Stimulated activated naive B cell treated with anti-CD40 and anti-IgM and Interleukin-4, amounts not matched to agents 10 μg/mL and 1 μg/mL and 100 μg/mL, for 72 hours (primary cell): ENCODE measurements around the gene SLC12A6.
"Not testable (repeated sequence)": the region's sequence is repeated elsewhere in the genome, so short reads cannot be mapped to it uniquely, and the experiment has no call there.

ENCODE experiments used
- ATAC-seq, 2 donors: fragments of 150-1000 bp; cut with Tn5 transposase; replicated peaks; 2 replicates each; pipeline ENCODE4 v1.10.0; 2021; ENCODE audit warnings: moderate library complexity in 1 of 2
- DNase-seq: peaks from one replicate; pipeline ENCODE4 v3.0.0; 2021
- H3K27ac Mint-ChIP-seq: one replicate; pipeline ENCODE4 v1.8.0; 2022; ENCODE audit warnings: mild to moderate bottlenecking, mixed read lengths
- H3K27me3 Mint-ChIP-seq, 2 donors: one replicate each; pipeline ENCODE4 v1.8.0; 2022; ENCODE audit warnings: mixed read lengths in 2 of 2
- H3K36me3 Mint-ChIP-seq, 2 donors: one replicate each; pipeline ENCODE4 v1.8.0; 2022; ENCODE audit warnings: mixed read lengths in 2 of 2, mild to moderate bottlenecking in 1 of 2
- H3K4me1 Mint-ChIP-seq, 2 donors: one replicate each; pipeline ENCODE4 v1.8.0; 2022; ENCODE audit warnings: mixed read lengths in 2 of 2, mild to moderate bottlenecking in 1 of 2
- H3K4me3 Mint-ChIP-seq, 2 donors: one replicate each; pipeline ENCODE4 v1.8.0; 2022; ENCODE audit warnings: mild to moderate bottlenecking in 2 of 2, mixed read lengths in 2 of 2, moderate library complexity in 1 of 2
- H3K9me3 Mint-ChIP-seq, 2 donors: one replicate each; pipeline ENCODE4 v1.8.0; 2022; ENCODE audit warnings: mixed read lengths in 2 of 2, mild to moderate bottlenecking in 1 of 2

Gene SLC12A6

DNA sequence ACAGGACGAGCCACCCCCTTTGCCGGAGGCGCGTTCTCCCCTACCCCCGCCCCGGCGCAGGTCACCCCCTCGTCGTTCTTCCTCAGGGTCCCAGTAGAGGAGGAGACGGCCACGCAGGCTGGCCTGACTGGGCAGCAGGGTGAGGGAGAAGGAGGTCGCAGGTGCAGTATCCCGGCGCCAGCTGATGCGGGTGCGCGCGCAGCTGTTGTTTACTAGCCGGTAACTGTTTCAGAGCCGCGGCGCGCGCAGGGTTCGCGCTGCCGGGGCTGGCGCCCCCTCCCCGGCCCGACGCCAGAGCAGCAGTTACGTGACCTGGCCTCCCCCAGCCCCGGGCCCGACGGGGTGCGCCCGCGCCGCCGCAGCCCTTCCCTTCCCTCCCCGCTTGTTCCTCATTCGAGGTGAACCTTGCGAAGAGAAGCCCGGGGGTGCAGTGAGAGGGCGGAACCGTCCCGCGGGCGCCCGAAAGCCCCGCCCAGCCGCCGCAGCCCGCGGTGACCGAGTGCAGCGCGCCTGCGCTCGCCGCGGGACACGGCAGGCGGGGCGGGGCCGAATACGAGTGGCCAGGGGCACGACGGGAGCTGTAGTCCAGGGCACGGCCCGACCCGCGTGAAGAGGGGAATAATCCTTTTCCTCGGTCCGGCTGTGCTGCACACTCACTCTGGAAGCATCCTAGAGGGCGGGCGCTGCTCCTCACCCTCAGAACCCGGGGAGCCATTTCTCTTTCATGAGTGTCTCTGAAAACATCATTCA, at the start of gene SLC12A6:
Gene SLC12A6 (minus strand): TSS at position 225 of the 750 bp plus-strand sequence. CDS start 1,101 bp downstream, outside the sequence.
- peak; percentile 90 for DNase-seq
- Mint-ChIP-seq H3K27me3 (no peaks in the 10 kb centered on the region), H3K9me3 (peaks cover 2 to 3% of the 10 kb centered on the region in 2 donors), H3K4me1 (peaks cover 26 to 70% of the 10 kb centered on the region in 2 donors), H3K27ac (peak within 1 kb of the TSS; percentile 99), H3K4me3 (peak within 1 kb of the TSS; percentile 91 to 97), H3K36me3 (peaks cover 19 to 32% of the 10 kb centered on the region in 2 donors)
- peak; percentile 74 to 80 for ATAC-seq

DNA sequence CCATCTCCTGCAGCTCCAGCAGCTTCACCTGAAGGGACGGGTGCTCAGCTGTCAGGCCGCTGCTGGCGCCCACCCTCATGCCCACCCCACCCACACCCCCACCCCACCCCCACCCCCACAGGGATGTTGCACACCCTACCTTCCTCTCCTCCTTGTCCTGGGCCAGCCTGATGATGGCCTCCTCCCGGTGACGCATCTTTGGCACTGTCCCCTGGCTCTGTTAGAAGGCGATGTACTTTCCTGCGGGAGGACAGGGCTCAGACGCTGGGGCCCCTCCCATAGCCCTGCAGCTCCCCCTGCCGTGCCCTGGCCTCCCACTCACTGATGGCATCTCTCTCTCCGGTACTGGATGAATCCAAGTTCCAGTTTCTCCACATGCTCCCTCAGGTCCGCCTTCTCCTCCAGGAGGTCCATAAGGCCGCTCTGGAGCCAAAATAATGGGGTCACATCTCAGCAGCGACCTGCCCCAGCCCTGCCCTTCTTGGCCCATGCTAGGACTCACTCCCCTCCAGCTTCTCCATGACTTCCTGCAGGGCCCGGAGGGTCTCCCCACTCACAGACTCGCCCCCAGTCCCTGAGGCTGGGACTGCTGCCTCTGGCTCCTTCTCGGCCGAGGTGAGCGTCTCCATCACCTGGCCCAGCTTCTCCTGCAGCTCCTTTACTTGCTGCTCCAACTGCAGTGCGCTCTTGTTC, 44.4 kb upstream of the SLC12A6 start:
- H3K27me3 Mint-ChIP-seq, DNase-seq, ATAC-seq, H3K27ac Mint-ChIP-seq, H3K9me3 Mint-ChIP-seq, H3K4me1 Mint-ChIP-seq, H3K36me3 Mint-ChIP-seq, H3K4me3 Mint-ChIP-seq: not testable (repeated sequence)

DNA sequence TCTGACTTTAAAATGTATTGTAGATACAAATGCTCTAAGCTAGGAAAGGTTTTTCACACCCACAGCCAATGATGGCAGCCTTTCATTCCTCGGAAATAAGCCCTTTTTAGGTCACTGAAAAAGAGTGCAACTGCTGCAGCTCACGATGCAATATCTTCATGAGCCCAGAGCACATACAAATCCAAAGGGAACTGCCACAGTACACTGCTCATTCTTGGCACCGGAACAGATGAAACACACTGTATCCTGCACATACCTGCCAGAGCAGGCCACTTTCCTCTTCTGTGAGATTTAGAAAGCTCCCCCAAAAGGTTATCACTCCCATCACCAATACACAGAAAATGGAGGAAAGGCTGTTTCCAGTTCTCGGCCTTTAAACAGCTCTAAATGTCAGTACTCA, 42.9 kb upstream of the SLC12A6 start:
- not testable (repeated sequence) for H3K4me3 Mint-ChIP-seq, H3K27me3 Mint-ChIP-seq, H3K27ac Mint-ChIP-seq, ATAC-seq, H3K4me1 Mint-ChIP-seq, H3K9me3 Mint-ChIP-seq, H3K36me3 Mint-ChIP-seq, DNase-seq

DNA sequence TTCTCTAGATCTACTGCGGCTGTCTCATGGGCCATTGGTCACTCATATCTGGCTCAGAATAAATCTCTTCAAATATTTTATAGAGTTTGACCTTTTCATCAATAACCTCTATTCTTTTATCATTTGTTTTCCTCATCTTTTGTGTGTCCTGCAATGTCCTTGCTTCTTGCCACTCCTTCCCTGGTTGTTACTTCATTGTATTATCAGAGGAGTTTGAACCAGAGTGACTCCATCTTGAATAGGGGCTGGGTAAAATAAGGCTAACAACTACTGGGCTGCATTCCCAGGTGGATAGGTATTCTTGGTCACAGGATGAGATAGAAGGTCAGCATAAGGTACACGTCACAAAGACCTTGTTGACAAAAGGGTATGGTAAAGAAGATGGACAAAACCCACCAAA, 39.3 kb upstream of the SLC12A6 start:
- Mint-ChIP-seq H3K9me3 (no peaks in the 10 kb centered on the region), H3K36me3 (peaks cover 0 to 7% of the 10 kb centered on the region in 2 donors), H3K4me3 (no peak overlapping the region), H3K4me1 (no peaks in the 10 kb centered on the region), H3K27ac (no peak overlapping the region), H3K27me3 (no peaks in the 10 kb centered on the region)
- DNase-seq (no peak), ATAC-seq (no peak)

DNA sequence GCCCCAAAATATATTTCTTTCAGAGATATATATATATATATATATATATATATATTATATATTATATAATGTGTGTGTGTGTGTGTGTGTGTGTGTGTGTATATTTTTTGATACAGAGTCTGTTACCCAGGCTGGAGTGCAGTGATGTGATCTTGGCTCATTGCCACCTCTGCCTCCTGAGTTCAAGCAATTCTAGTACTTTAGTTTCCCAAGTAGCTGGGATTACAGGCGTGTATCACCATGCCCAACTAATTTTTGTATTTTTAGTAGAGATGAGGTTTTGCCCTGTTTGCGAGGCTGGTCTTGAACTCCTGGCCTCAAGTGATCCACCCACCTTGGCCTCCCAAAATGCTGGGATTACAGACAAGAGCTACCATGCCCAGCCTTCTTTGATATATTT, 38.0 kb upstream of the SLC12A6 start:
- H3K4me1 Mint-ChIP-seq, H3K9me3 Mint-ChIP-seq, H3K27ac Mint-ChIP-seq, H3K27me3 Mint-ChIP-seq, ATAC-seq, H3K4me3 Mint-ChIP-seq, DNase-seq: not testable (repeated sequence)
- H3K36me3 Mint-ChIP-seq = peaks cover 0 to 10% of the 10 kb centered on the region in 2 donors

DNA sequence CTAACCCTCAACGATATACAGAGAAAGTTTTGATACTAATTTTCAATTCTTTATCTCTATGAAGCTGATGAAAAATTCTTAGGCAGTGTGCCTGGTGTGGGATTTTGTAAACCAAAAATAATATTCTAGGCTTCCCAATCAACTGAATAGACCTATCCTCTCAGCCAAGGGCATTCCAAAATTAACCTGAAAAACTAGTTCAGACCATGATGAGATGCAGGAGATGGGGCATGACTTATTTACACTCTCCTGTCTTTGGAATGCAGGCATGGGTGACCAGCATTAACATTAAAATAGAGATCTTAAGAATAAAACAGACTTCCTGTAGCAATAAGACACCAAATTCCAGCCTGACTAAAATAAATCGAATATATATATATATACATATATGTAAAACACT, 37.2 kb upstream of the SLC12A6 start:
- no peak overlapping the region for H3K27ac Mint-ChIP-seq
- DNase-seq (no peak), ATAC-seq (no peak)
- peaks cover under 1 to 8% of the 10 kb centered on the region in 2 donors for H3K4me1 Mint-ChIP-seq
- no peak overlapping the region for H3K4me3 Mint-ChIP-seq
- no peaks in the 10 kb centered on the region for H3K9me3 Mint-ChIP-seq
- H3K36me3 Mint-ChIP-seq = peaks cover 0 to 10% of the 10 kb centered on the region in 2 donors
- H3K27me3 Mint-ChIP-seq = no peaks in the 10 kb centered on the region

DNA sequence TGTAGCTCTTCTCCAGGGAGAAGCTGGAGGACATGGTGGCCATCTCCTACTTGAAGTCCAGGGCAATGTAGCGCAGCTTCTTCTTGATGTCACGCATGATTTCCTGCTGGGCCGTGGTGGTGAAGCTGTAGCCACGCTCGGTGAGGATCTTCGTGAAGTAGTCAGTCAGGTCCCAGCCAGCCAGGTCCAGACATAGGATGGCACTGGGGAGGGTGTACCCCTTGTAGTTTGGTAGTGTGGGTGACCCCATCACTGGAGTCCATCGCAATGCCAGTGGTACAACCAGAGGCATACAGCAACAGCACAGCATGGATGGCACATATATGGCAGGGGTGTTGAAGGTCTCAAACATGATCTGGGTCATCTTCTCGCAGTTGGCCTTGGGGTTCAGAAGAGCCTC, 36.4 kb upstream of the SLC12A6 start:
- H3K36me3 Mint-ChIP-seq = peaks cover 0 to 10% of the 10 kb centered on the region in 2 donors
- ATAC-seq (no peak), DNase-seq (no peak)
- H3K27me3 Mint-ChIP-seq = no peaks in the 10 kb centered on the region
- H3K4me3 Mint-ChIP-seq = no peak overlapping the region
- peaks cover 5 to 17% of the 10 kb centered on the region in 2 donors for H3K4me1 Mint-ChIP-seq
- H3K27ac Mint-ChIP-seq = no peak overlapping the region
- no peaks in the 10 kb centered on the region for H3K9me3 Mint-ChIP-seq

DNA sequence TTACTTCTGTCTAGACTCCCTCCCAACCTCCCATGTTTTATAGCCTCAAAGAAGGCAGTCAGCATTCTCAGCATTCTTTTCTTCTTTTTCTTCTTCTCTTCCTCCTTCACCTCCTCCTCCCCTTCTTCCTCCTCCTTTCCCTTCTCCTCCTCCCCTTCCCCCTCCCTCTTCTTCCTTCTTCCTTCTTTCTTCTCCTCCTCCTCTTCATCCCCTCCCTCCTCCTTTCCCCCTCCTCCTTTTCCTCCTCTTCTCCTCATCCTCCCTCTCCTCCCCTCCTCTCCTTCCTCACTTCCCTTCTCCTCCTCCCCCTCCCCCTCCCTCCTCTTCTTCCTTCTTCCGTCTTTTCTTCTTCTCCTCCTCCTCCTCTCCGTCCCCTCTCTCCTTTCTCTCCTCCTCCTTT, 33.1 kb upstream of the SLC12A6 start:
- Mint-ChIP-seq H3K27me3 (no peaks in the 10 kb centered on the region), H3K4me3 (no peak overlapping the region), H3K27ac (peak overlapping the region; percentile 62), H3K4me1 (peaks cover 18 to 38% of the 10 kb centered on the region in 2 donors), H3K36me3 (peaks cover 0 to 10% of the 10 kb centered on the region in 2 donors), H3K9me3 (no peaks in the 10 kb centered on the region)
- ATAC-seq (no peak), DNase-seq (no peak)

DNA sequence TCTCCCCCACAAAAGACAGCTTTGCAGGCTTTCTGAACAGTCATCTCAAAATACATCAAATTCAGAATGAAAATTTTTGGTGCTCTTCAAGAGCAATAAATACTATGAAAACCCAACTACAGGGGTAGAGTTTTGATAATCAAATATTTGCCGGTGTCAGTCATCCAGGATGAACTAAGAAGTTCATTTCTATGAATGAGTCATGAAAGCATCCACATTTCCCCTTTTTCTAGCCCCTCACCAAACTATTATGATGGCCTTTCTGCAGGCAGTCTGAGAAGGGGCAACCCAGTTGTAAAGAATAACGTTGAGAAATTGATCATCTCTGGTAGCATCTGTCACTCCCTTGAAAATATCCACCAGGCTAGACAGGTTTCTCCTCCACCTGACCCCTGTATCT, 32.5 kb upstream of the SLC12A6 start:
- H3K27ac Mint-ChIP-seq = peak overlapping the region; percentile 62
- H3K4me3 Mint-ChIP-seq = no peak overlapping the region
- DNase-seq (no peak), ATAC-seq (peak; percentile 8 to 13)
- no peaks in the 10 kb centered on the region for H3K27me3 Mint-ChIP-seq
- peaks cover 23 to 43% of the 10 kb centered on the region in 2 donors for H3K4me1 Mint-ChIP-seq
- H3K9me3 Mint-ChIP-seq = no peaks in the 10 kb centered on the region
- peaks cover 0 to 10% of the 10 kb centered on the region in 2 donors for H3K36me3 Mint-ChIP-seq

DNA sequence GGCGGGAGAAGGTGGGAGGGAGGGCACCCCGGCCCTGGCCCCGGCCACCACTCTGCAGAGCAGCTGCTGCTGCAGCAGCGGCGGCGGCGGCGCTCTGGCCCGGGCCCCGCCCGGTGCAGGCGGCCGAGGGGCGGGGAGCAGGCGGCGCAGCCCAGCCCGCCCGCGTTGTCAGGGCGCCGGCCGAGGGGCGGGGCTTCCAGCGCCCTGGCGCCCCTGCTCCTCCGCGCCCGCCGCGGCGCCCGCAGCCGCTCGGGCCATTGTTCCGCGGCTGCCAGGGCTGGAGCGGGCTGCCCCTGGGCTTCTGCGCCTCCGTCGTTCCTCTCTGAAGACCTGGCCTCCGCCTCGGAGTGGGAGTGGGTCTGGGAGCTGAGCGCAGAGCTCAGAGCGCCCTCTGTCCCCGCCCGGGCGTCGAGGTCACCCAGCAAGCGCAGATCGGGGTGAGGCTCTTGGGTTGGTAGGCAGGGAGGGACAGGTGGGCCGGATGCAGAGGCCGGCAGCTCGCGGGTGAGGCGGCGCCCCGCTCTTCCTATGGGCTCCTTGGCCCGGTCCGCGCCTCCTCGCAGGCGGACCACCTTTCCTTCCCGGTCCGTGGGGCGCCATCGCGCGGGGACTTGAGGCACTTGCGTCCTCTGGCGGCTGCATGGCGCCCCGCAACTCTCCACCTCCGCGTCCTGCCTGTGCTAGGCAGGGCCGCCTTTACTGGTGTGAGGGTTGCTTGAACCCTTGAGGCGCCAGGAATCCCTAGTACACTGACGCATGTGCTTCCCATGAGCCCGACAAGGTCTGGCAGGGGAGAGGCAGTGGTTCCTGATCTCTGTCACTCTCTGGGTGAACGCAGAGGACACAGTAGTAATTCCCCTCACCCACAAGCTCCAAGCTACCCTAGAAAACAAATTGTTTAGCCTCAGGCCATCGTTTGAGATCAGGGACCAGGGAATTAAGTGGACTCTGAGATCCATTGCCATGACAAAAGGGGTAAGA, 29.8 kb upstream of the SLC12A6 start, which contains the start of gene LPCAT4:
Gene LPCAT4 (minus strand): TSS at position 96 of the 981 bp plus-strand sequence. CDS start 96 bp downstream, outside the sequence.
- peak within 1 kb of the TSS; percentile 90 to 99 for H3K4me3 Mint-ChIP-seq
- H3K4me1 Mint-ChIP-seq = peaks cover 35 to 51% of the 10 kb centered on the region in 2 donors

DNA sequence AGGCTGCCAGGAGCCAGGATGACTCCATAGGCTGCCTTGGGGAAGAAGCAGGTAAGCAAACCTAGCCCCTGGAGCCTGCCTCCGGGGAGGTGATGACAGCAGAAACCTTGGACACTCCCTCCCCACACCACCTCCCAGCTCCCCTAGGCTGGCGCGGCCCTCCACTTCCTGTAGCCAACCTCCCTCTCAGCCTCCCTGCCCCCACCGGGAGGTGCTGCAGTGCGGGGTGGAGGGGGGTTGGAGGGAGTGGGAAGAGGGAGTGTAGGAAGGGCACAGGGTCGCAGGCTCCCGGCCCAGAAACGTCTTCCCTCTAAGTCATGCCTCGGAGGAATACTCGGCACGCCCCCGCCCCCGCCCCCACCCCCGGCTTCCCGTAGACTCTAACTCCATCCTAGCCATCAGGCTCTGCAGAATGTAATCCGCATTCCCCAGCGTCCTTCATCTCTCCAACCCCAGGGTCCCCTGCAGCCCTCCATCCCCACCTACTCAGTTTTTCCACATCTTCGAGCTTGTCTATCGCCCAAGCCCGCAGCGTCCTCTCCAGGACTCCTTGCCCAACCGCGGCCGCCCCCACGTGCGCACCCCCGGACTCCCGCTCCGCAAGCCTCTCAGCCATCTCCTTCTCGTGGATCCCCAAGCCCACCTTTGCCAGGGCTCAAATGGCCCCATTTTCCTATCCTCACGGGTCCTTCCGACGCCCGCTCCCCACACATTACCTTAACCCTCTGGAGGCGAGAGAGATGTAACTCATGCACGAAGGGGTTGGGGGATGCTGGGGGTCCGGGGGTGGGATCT, 28.9 kb upstream of the SLC12A6 start:
- DNase-seq = no peak
- peak overlapping the region; percentile 87 for H3K27ac Mint-ChIP-seq
- no peaks in the 10 kb centered on the region for H3K27me3 Mint-ChIP-seq
- no peaks in the 10 kb centered on the region for H3K9me3 Mint-ChIP-seq
- peak in 1 of 2 donors; percentile 15 for ATAC-seq
- H3K4me1 Mint-ChIP-seq = peaks cover 35 to 51% of the 10 kb centered on the region in 2 donors
- H3K36me3 Mint-ChIP-seq = peaks cover 16 to 23% of the 10 kb centered on the region in 2 donors
- H3K4me3 Mint-ChIP-seq = peak overlapping the region; percentile 90 to 99

More for the DNA sequence above, 29.8 kb upstream of the SLC12A6 start, which contains the start of gene LPCAT4:
- ATAC-seq = peak; percentile 84 to 87
- peak; percentile 81 for DNase-seq
- peak within 1 kb of the TSS; percentile 96 for H3K27ac Mint-ChIP-seq
- H3K36me3 Mint-ChIP-seq = peaks cover 11 to 16% of the 10 kb centered on the region in 2 donors
- H3K9me3 Mint-ChIP-seq = no peaks in the 10 kb centered on the region
- H3K27me3 Mint-ChIP-seq = no peaks in the 10 kb centered on the region

DNA sequence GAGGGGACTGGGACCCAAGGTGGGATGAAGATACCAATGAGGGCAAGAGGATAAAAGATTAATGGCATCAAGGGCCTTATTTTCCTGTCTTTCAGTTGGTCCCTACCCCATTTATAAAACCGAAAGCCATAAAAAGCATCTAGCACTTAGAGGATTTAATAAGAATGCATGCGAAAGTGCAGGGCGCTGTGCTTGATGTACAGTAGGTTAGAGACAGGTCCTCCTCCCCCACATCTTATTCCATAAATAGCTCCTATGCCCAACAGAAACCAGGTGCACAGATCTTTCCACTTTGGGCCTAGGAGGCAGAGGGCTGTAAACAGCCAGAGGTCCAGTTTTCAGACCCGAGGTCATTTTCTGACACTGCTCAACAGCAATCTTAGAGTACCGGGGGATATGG, 28.3 kb upstream of the SLC12A6 start:
- peak overlapping the region; percentile 90 to 99 for H3K4me3 Mint-ChIP-seq
- H3K27me3 Mint-ChIP-seq = no peaks in the 10 kb centered on the region

More for the DNA sequence above, 28.3 kb upstream of the SLC12A6 start:
- peak overlapping the region; percentile 25 for H3K27ac Mint-ChIP-seq
- DNase-seq (no peak), ATAC-seq (no peak)
- H3K4me1 Mint-ChIP-seq = peaks cover 35 to 51% of the 10 kb centered on the region in 2 donors
- no peaks in the 10 kb centered on the region for H3K9me3 Mint-ChIP-seq
- H3K36me3 Mint-ChIP-seq = peaks cover 16 to 26% of the 10 kb centered on the region in 2 donors
